ENCODE data around the gene TSHZ2. TPM values are rescaled to one million over a fixed set of nuclear protein-coding genes. Genes with fewer than 3 reads are reported as not detected.

Gene TSHZ2
- total and polyA plus RNA-seq, 2 experiments from 2014 or later = 1.1 to 5.2 TPM

- no peak for TF ChIP-seq EZH2phosphoT487 (IDR thresholded peaks at IDR 0.05; ENCODE audit: low read depth, severe bottlenecking, unreplicated experiment)
- no peak for TF ChIP-seq EZH2 (IDR thresholded peaks at IDR 0.05; ENCODE audit: borderline replicate concordance)
- TF ChIP-seq CTCF (IDR thresholded peaks at IDR 0.05; ENCODE audit: poor library complexity) = no peak
- Histone ChIP-seq H4K20me1 (ENCODE audit: insufficient read depth, poor library complexity, severe bottlenecking) (no peaks in the 10 kb centered on the region), H3K27ac (no peak overlapping the region), H3K79me2 (no peaks in the 10 kb centered on the region), H3K9me3 (ENCODE audit: low read depth) (no peaks in the 10 kb centered on the region), H3K4me2 (no peak overlapping the region), H2AFZ (no peak overlapping the region), H3K27me3 (no peaks in the 10 kb centered on the region), H3K36me3 (replicated peaks; ENCODE audit: insufficient read depth, low read depth) (no peaks in the 10 kb centered on the region), H3K4me3 (no peak overlapping the region), H3K9me2 (replicated peaks; ENCODE audit: insufficient read depth) (no peaks in the 10 kb centered on the region), H3K4me1 (ENCODE audit: insufficient read depth) (no peaks in the 10 kb centered on the region)
- WGBS (ENCODE audit: low lambda C conversion rate, missing lambda C conversion rate) = 82% methylated on average over 11 of the region's 11 CpGs
- DNase-seq (ENCODE audit: low spot score) = no peak
Measured at GRCh38 chr20:53208110-53208832, 236.1 kb downstream of the TSHZ2 start.

- H3K4me2 ChIP-seq = no peak overlapping the region
- H4K20me1 ChIP-seq (ENCODE audit: insufficient read depth, poor library complexity, severe bottlenecking) = no peaks in the 10 kb centered on the region
- no peak overlapping the region for H3K4me3 ChIP-seq
Measured at GRCh38 chr20:53210041-53210440, 237.9 kb downstream of the TSHZ2 start.

DNA sequence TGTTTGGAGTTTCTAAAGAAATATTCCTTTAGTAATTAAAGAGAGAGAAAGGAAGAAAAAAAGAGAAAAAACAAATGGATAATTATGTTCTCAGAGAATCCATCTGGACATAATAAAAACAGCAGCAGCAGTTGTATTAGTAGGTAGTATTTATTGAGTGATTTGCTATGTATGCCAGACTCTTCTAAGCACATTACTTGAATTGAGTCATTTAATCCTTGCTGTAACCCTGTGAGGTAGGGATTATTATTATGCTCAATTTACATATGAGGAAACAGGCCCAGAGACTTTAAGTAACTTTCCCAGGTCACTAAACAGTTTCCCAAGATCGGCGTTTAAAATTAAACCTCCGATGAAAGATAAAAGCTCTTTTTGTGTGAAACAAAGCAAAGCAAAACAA lies 238.8 kb downstream of the TSHZ2 start:
- no peaks in the 10 kb centered on the region for H4K20me1 ChIP-seq (ENCODE audit: insufficient read depth, poor library complexity, severe bottlenecking)
- H3K36me3 ChIP-seq (replicated peaks; ENCODE audit: insufficient read depth, low read depth) = no peaks in the 10 kb centered on the region
- no peak overlapping the region for H3K27ac ChIP-seq
- no peaks in the 10 kb centered on the region for H3K27me3 ChIP-seq
- no peak for DNase-seq (ENCODE audit: low spot score)
- 61% methylated on average over 3 of the region's 3 CpGs for WGBS (ENCODE audit: low lambda C conversion rate, missing lambda C conversion rate)
- H3K79me2 ChIP-seq = no peaks in the 10 kb centered on the region
- no peak overlapping the region for H3K4me3 ChIP-seq
- H2AFZ ChIP-seq = no peak overlapping the region
- no peak overlapping the region for H3K4me2 ChIP-seq
- H3K9me3 ChIP-seq (ENCODE audit: low read depth) = no peaks in the 10 kb centered on the region
- no peaks in the 10 kb centered on the region for H3K4me1 ChIP-seq (ENCODE audit: insufficient read depth)
- TF ChIP-seq CTCF (IDR thresholded peaks at IDR 0.05; ENCODE audit: poor library complexity) (no peak), EZH2phosphoT487 (IDR thresholded peaks at IDR 0.05; ENCODE audit: low read depth, severe bottlenecking, unreplicated experiment) (no peak), EZH2 (IDR thresholded peaks at IDR 0.05; ENCODE audit: borderline replicate concordance) (no peak)
- H3K9me2 ChIP-seq (replicated peaks; ENCODE audit: insufficient read depth) = no peaks in the 10 kb centered on the region

More at GRCh38 chr20:53210041-53210440, 237.9 kb downstream of the TSHZ2 start:
- Histone ChIP-seq H3K4me1 (ENCODE audit: insufficient read depth) (no peaks in the 10 kb centered on the region), H3K27me3 (no peaks in the 10 kb centered on the region), H3K79me2 (no peaks in the 10 kb centered on the region), H3K36me3 (replicated peaks; ENCODE audit: insufficient read depth, low read depth) (no peaks in the 10 kb centered on the region), H2AFZ (no peak overlapping the region), H3K9me3 (ENCODE audit: low read depth) (no peaks in the 10 kb centered on the region), H3K9me2 (replicated peaks; ENCODE audit: insufficient read depth) (no peaks in the 10 kb centered on the region), H3K27ac (no peak overlapping the region)
- TF ChIP-seq EZH2 (IDR thresholded peaks at IDR 0.05; ENCODE audit: borderline replicate concordance) (no peak), CTCF (IDR thresholded peaks at IDR 0.05; ENCODE audit: poor library complexity) (no peak), EZH2phosphoT487 (IDR thresholded peaks at IDR 0.05; ENCODE audit: low read depth, severe bottlenecking, unreplicated experiment) (no peak)
- 87% methylated on average over 13 of the region's 13 CpGs for WGBS (ENCODE audit: low lambda C conversion rate, missing lambda C conversion rate)
- no peak for DNase-seq (ENCODE audit: low spot score)
